ENCODE data around the gene HYAL1. TPM values are rescaled to one million over a fixed set of nuclear protein-coding genes. Genes with fewer than 3 reads are reported as not detected.

Gene HYAL1
- total RNA-seq, 2 donors from 2014 or later, result 9.0 to 15.2 TPM

DNA sequence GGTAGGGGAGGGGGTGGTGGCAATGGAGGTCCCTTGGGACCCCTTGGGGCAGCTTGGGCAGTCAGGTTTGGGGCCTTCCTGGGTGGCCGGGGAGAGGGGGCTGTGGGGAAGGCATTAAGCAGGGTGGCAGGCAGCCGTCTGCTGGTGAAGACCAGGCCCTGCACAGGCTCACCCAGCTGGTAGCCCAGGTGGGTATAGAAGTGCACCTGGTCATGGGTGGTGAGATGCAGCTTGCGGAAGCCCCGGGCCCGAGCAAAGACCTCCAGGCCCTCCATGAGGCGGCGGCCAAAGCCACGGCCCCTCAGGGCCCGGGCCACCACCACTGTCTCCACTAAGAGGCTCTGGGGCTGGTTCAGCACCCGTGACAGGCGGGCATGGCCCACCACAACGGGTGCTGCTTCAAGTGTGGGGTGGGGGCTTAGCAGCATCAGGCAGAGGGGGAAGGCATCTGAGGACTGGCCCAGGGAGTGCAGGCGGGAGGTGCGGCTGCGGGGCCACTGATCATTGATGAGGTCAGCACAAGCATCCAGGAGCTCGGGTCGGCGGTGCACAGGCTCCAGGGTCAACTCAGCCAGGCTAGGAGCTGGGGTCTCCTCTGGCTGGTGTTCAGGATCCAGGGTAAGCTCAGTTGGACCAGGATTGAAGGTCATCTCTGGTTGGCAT, 6.5 kb downstream of the HYAL1 start:
- no peaks in the 10 kb centered on the region for H3K36me3 ChIP-seq
- H3K4me3 ChIP-seq, result no peak overlapping the region
- TF ChIP-seq CTCF (IDR thresholded peaks at IDR 0.05), result no peak
- intact Hi-C loops (cut with DNase I), result no loop called here
- no peak overlapping the region for H3K27ac ChIP-seq
- DNase-seq, result no peak
- H3K4me1 ChIP-seq, result peaks cover 15% of the 10 kb centered on the region
- H3K27me3 ChIP-seq, result no peaks in the 10 kb centered on the region
- no peaks in the 10 kb centered on the region for H3K9me3 ChIP-seq
- no peak overlapping the region for H3K9ac ChIP-seq (ENCODE audit: low read depth in 2 of 2, low read length in 2 of 2)

GRCh38 chr3:50295553-50296431, 7.6 kb downstream of the HYAL1 start:
- Histone ChIP-seq H3K4me1 (peaks cover 22% of the 10 kb centered on the region), H3K9ac (ENCODE audit: low read depth in 2 of 2, low read length in 2 of 2) (no peak overlapping the region)
- intact Hi-C loops (cut with DNase I), result no loop called here

GRCh38 chr3:50294492-50295403, 8.6 kb downstream of the HYAL1 start:
- Histone ChIP-seq H3K9me3 (no peaks in the 10 kb centered on the region), H3K27me3 (no peaks in the 10 kb centered on the region), H3K4me1 (peaks cover 15% of the 10 kb centered on the region), H3K27ac (no peak overlapping the region), H3K9ac (ENCODE audit: low read depth in 2 of 2, low read length in 2 of 2) (no peak overlapping the region), H3K4me3 (no peak overlapping the region), H3K36me3 (no peaks in the 10 kb centered on the region)
- DNase-seq, result no peak
- no peak for TF ChIP-seq CTCF (IDR thresholded peaks at IDR 0.05)
- intact Hi-C loops (cut with DNase I), result no loop called here

More at GRCh38 chr3:50295553-50296431, 7.6 kb downstream of the HYAL1 start:
- H3K36me3 ChIP-seq, result no peaks in the 10 kb centered on the region
- no peak for TF ChIP-seq CTCF (IDR thresholded peaks at IDR 0.05)
- no peak overlapping the region for H3K4me3 ChIP-seq
- no peaks in the 10 kb centered on the region for H3K27me3 ChIP-seq
- DNase-seq, result no peak
- H3K27ac ChIP-seq, result no peak overlapping the region
- H3K9me3 ChIP-seq, result no peaks in the 10 kb centered on the region

GRCh38 chr3:50294089-50294488, 9.3 kb downstream of the HYAL1 start:
- Histone ChIP-seq H3K27me3 (no peaks in the 10 kb centered on the region), H3K9me3 (no peaks in the 10 kb centered on the region), H3K36me3 (no peaks in the 10 kb centered on the region), H3K27ac (no peak overlapping the region), H3K9ac (ENCODE audit: low read depth in 2 of 2, low read length in 2 of 2) (no peak overlapping the region), H3K4me1 (peaks cover 15% of the 10 kb centered on the region), H3K4me3 (no peak overlapping the region)
- DNase-seq, result no peak
- intact Hi-C loops (cut with DNase I), result no loop called here
- no peak for TF ChIP-seq CTCF (IDR thresholded peaks at IDR 0.05)
